Heart right ventricle (tissue), 16 donors: ENCODE measurements around the gene PDPN. TPM values are rescaled to one million over a fixed set of nuclear protein-coding genes. Genes with fewer than 3 reads are reported as not detected.

Experiments
- ATAC-seq, 8 donors: fragments of 200-7000 bp; cut with Tn5 transposase; one replicate each; pipeline ENCODE4 v1.9.1; 2020; ENCODE audit warnings: mild to moderate bottlenecking in 8 of 8, moderate library complexity in 8 of 8, moderate number of reproducible peaks in 1 of 8
- DNase-seq, 2 donors: peaks; one replicate each; pipeline ENCODE4 v3.0.0-alpha.2; 2020
- H3K27ac ChIP-seq, 10 donors: fragments of 200-600 bp; sonication (generic) in 2 of 10; one replicate each; pipeline versions ENCODE4 v1.5.0 to v1.8.0; 2020 to 2022; ENCODE audit warnings: mild to moderate bottlenecking in 3 of 10
- H3K27me3 ChIP-seq, 7 donors: fragments of 200-600 bp; one replicate each; pipeline ENCODE4 v1.8.0; 2021 to 2022; ENCODE audit warnings: mild to moderate bottlenecking in 2 of 7
- H3K36me3 ChIP-seq, 9 donors: fragments of 200-600 bp; sonication (generic) in 1 of 9; one replicate each; pipeline versions ENCODE4 v1.5.0 to v1.8.0; 2020 to 2022; ENCODE audit warnings: mild to moderate bottlenecking in 2 of 9
- H3K4me1 ChIP-seq, 9 donors: fragments of 200-600 bp; sonication (generic) in 1 of 9; one replicate each; pipeline versions ENCODE4 v1.5.0 to v1.8.0; 2020 to 2022; ENCODE audit warnings: mild to moderate bottlenecking in 4 of 9
- H3K4me3 ChIP-seq, 10 donors: fragments of 200-600 bp; sonication (generic) in 2 of 10; one replicate each; pipeline versions ENCODE4 v1.5.0 to v1.8.0; 2020 to 2022; ENCODE audit warnings: mild to moderate bottlenecking in 7 of 10, moderate library complexity in 2 of 10
- H3K9me3 ChIP-seq, 11 donors: fragments of 200-600 bp in 10 of 11; sonication (generic) in 2 of 11; one replicate each; pipeline versions ENCODE4 v1.5.0 to v1.8.0; 2013 to 2022; ENCODE audit warnings: mild to moderate bottlenecking in 2 of 11, control low read depth in 1 of 11, moderate library complexity in 1 of 11
- CTCF ChIP-seq, 9 donors: fragments of 200-600 bp; sonication (generic) in 2 of 9; IDR thresholded peaks; one replicate each; pipeline versions ENCODE4 v1.5.0 to v1.8.0; 2021 to 2022; ENCODE audit warnings: antibody characterized with exemption in 9 of 9, mild to moderate bottlenecking in 5 of 9, moderate library complexity in 1 of 9
- WGBS, 2 donors: extraction: QIAGEN DNeasy Blood & Tissue Kit; methylation state at CpG; one replicate each; pipeline ENCODE4 v1.1.7; 2013; ENCODE audit warnings: inconsistent platforms in 1 of 2; 5-methylcytosine and 5-hydroxymethylcytosine counted together
- intact Hi-C, 10 donors: fragments of 100-400 bp; cut with DNase I; formaldehyde crosslinking; loops; one replicate each; pipeline versions ENCODE4 v1.11.1 to v1.14.2; 2022
- polyA plus RNA-seq, 2 donors: library from polyadenylated mRNA; stranded (reverse); fragments of 200-250 nt; gene quantifications; one replicate each; pipeline ENCODE4 v1.2.3, GENCODE V29; 2013
- total RNA-seq, 10 donors: library from RNA; stranded (reverse); fragmentation: NEBNext Ultra II Directional in 3 of 10; extraction: Animal tissue kit (Norgen Biotek cat#: 25700) in 3 of 10; gene quantifications; one replicate each; pipeline versions ENCODE4 v1.2.1 to v1.2.4, GENCODE V29; 2021 to 2023
- donor health status: Arrhythmogenic right ventricular cardiomyopathy.
- donor health status: ischemic (EF 13 %, LVEDD 7.1; RV severe dilation, severe dysfunction).
- donor health status: healthy with polysubstance abuse.
- donor health status: DM: no; HTN: yes; CAD: no.
- donor health status: DM: no; HTN: no; CAD: no.
- donor health status: ischemic (EF 25% LVEDD 6.9; RV normal size, moderate dysfunction).
- donor health status: ischemic (EF 25% LVEDD 5.7; RV mildly dilated, moderate dysfunction).
- donor health status: healthy.
- donor health status: DM: yes; HTN: yes; CAD: no.
- donor health status: Ischemic cardiomyopathy.
- donor health status: ischemic (EF 35%, LVEDD 5.7; RV mildly dilated, moderate dysfunction).
- donor health status: nonischemic (EF 11% LVEDD 7.7; RV severe dilation, severe dysfunction).
- donor health status: DM: yes; HTN: yes; CAD: no.
- donor health status: PGD.
- donor health status: ischemic (EF 29% LVEDD 5.4; RV normal size, mild dysfunction).
- donor health status: nonischemic (EF 23%, LVEDD 6.1; RV moderate dilation, normal function).

The PDPN gene
- total and polyA plus RNA-seq, 12 donors = 4.4 to 165 (median 27.9) TPM

- H3K27ac ChIP-seq = no peak overlapping the region
- intact Hi-C loops = loop anchor here (1.0 to 10.0 kb wide), 8 partner anchors 61 to 1381 kb away; no protein-coding TSS in a partner anchor
- no peak for TF ChIP-seq CTCF (IDR thresholded peaks at IDR 0.05)
- ATAC-seq (no peak), DNase-seq (no peak)
- WGBS, 2 donors = 76 to 78% methylated on average over 4 of the region's 4 CpGs
- peaks cover 0 to 14% (median 0%) of the 10 kb centered on the region in 9 donors for H3K4me1 ChIP-seq
- H3K27me3 ChIP-seq = peaks cover 0 to 6% (median 0%) of the 10 kb centered on the region in 7 donors
- H3K36me3 ChIP-seq = no peaks in the 10 kb centered on the region
- H3K9me3 ChIP-seq = peaks cover 0 to 8% (median 0%) of the 10 kb centered on the region in 11 donors
- H3K4me3 ChIP-seq = no peak overlapping the region
These were observed 80.3 kb downstream of the PDPN start for GRCh38 chr1:13663969-13664368.

- peaks cover 0 to 5% (median 0%) of the 10 kb centered on the region in 11 donors for H3K9me3 ChIP-seq
- H3K27ac ChIP-seq = no peak overlapping the region
- intact Hi-C loops = loop anchor here (1.0 to 10.0 kb wide), 8 partner anchors 60 to 1380 kb away; no protein-coding TSS in a partner anchor
- DNase-seq (no peak), ATAC-seq (no peak)
- no peak overlapping the region for H3K4me3 ChIP-seq
- no peaks in the 10 kb centered on the region for H3K36me3 ChIP-seq
- peaks cover 0 to 14% (median 0%) of the 10 kb centered on the region in 9 donors for H3K4me1 ChIP-seq
- 83 to 90% methylated on average over 1 of the region's 1 CpG for WGBS, 2 donors
- TF ChIP-seq CTCF (IDR thresholded peaks at IDR 0.05) = no peak
- peaks cover 0 to 6% (median 0%) of the 10 kb centered on the region in 7 donors for H3K27me3 ChIP-seq
These were observed 80.8 kb downstream of the PDPN start for GRCh38 chr1:13664451-13664850.

GRCh38 chr1:13666317-13666716, 82.7 kb downstream of the PDPN start:
- WGBS, 2 donors = 89 to 91% methylated on average over 5 of the region's 5 CpGs
- H3K27me3 ChIP-seq = peaks cover 0 to 9% (median 0%) of the 10 kb centered on the region in 7 donors

More at GRCh38 chr1:13666317-13666716, 82.7 kb downstream of the PDPN start:
- no peak overlapping the region for H3K27ac ChIP-seq
- no peak for DNase-seq
- intact Hi-C loops = loop anchor here in 9 of 10 donors (2.0 to 10.0 kb wide), 8 partner anchors 58 to 1378 kb away; no protein-coding TSS in a partner anchor
- TF ChIP-seq CTCF (IDR thresholded peaks at IDR 0.05) = no peak
- no peak overlapping the region for H3K4me3 ChIP-seq
- no peaks in the 10 kb centered on the region for H3K36me3 ChIP-seq
- H3K4me1 ChIP-seq = peaks cover 0 to 14% (median 0%) of the 10 kb centered on the region in 9 donors
- no peaks in the 10 kb centered on the region for H3K9me3 ChIP-seq
- no peak for ATAC-seq

Other genes with a start within 250 kb of the PDPN start
- gene PRAMEF14, start 236.7 kb upstream of the PDPN start, total RNA-seq = not detected
- not detected for gene PRAMEF14, start 236.7 kb upstream of the PDPN start, polyA plus RNA-seq
- not detected for gene PRAMEF19, start 211.9 kb upstream of the PDPN start, total RNA-seq
- gene PRAMEF19, start 211.9 kb upstream of the PDPN start, polyA plus RNA-seq = not detected
- gene PRAMEF17, start 194.2 kb upstream of the PDPN start, total RNA-seq = not detected
- not detected for gene PRAMEF17, start 194.2 kb upstream of the PDPN start, polyA plus RNA-seq
- gene PRAMEF20, start 173.4 kb upstream of the PDPN start, total RNA-seq = not detected
- not detected for gene PRAMEF20, start 173.4 kb upstream of the PDPN start, polyA plus RNA-seq
- gene LRRC38, start 69.8 kb upstream of the PDPN start, total RNA-seq = 1 to 10 TPM in 4 of 10 donors, under 1 TPM in 4, not detected in 2; 0.20 to 6.7 (median 0.96) TPM
- 1 to 10 TPM in 1 of 2 donors, under 1 TPM in 1; 0.15 to 4.3 TPM for gene LRRC38, start 69.8 kb upstream of the PDPN start, polyA plus RNA-seq
- 10 to 100 TPM; 37.5 to 57.3 (median 43.1) TPM for gene PRDM2, start 116.4 kb downstream of the PDPN start, total RNA-seq
- gene PRDM2, start 116.4 kb downstream of the PDPN start, polyA plus RNA-seq = 10 to 100 TPM; 10.3 to 26.3 TPM